Thyroid gland (tissue), 4 donors: ENCODE results near the gene FAM20C. TPM values are rescaled to one million over a fixed set of nuclear protein-coding genes. Genes with fewer than 3 reads are reported as not detected.

ENCODE experiments used
- DNase-seq, 2 donors: peaks; one replicate each; pipeline ENCODE4 v3.0.0-alpha.2; 2019
- H3K27ac ChIP-seq, 3 donors: fragments of 200-600 bp; sonication (generic); 1 replicate in 2 of 3; 2 replicates in 1 of 3; pipeline ENCODE4 v1.5.1; 2016 to 2019; ENCODE audit warnings: mild to moderate bottlenecking in 1 of 3, moderate library complexity in 1 of 3
- H3K27me3 ChIP-seq: fragments of 200-600 bp; sonication (generic); one replicate; pipeline ENCODE4 v1.5.1; 2019
- H3K36me3 ChIP-seq, 2 donors: fragments of 200-600 bp; sonication (generic); one replicate each; pipeline ENCODE4 v1.5.1; 2016 to 2019
- H3K4me1 ChIP-seq, 2 donors: fragments of 200-600 bp; sonication (generic); one replicate each; pipeline ENCODE4 v1.5.1; 2017 to 2019
- H3K4me3 ChIP-seq, 3 donors: fragments of 200-600 bp; sonication (generic); replicated peaks in 1 of 3; 1 replicate in 2 of 3; 2 replicates in 1 of 3; pipeline ENCODE4 v1.5.1; 2016; ENCODE audit warnings: mild to moderate bottlenecking in 1 of 3
- H3K9me3 ChIP-seq: fragments of 200-600 bp; sonication (generic); one replicate; pipeline ENCODE4 v1.5.1; 2017
- POLR2A ChIP-seq, 2 donors: fragments of 450-650 bp; IDR thresholded peaks; one replicate each; pipeline ENCODE4 v1.6.1; 2017; ENCODE audit warnings: antibody characterized with exemption in 2 of 2, mild to moderate bottlenecking in 2 of 2, moderate library complexity in 1 of 2
- WGBS, 2 donors: methylation state at CpG; one replicate each; pipeline ENCODE4 v1.1.5; 2017; 5-methylcytosine and 5-hydroxymethylcytosine counted together
- intact Hi-C: fragments of 100-400 bp; cut with DNase I; formaldehyde crosslinking; loops from one replicate; pipeline ENCODE4 v1.15.1; 2023
- total RNA-seq, 4 donors: library from RNA; depleted of rRNA; stranded (reverse); fragments of >200 nt; gene quantifications; one replicate each; pipeline ENCODE4 v1.2.3, GENCODE V29; 2016
- TF ChIP-seq, protein P1 (sequence below), 6 experiments: fragments of 200-600 bp in 3 of 6; fragments of 450-650 bp in 3 of 6; sonication (generic) in 3 of 6; IDR thresholded peaks; one replicate each; pipeline ENCODE4 v1.5.1; 2016 to 2019; ENCODE audit warnings: antibody characterized with exemption in 6 of 6, mild to moderate bottlenecking in 2 of 6, inconsistent platforms in 1 of 6, moderate library complexity in 1 of 6

Gene FAM20C
- total RNA-seq, 4 donors from 2014 or later = 14.0 to 41.8 (median 23.3) TPM

- H3K4me3 ChIP-seq = peak overlapping the region in 2 of 3 donors; percentile 68 to 78
- peaks cover 29 to 34% of the 10 kb centered on the region in 2 donors for H3K4me1 ChIP-seq
- no peak overlapping the region for H3K27ac ChIP-seq
- H3K27me3 ChIP-seq = no peaks in the 10 kb centered on the region
- 58 to 70% methylated on average over 14 to 22 of the region's 27 CpGs for WGBS, 2 donors
- H3K9me3 ChIP-seq = no peaks in the 10 kb centered on the region
- peaks cover 25 to 30% of the 10 kb centered on the region in 2 donors for H3K36me3 ChIP-seq
- TF ChIP-seq POLR2A (IDR thresholded peaks at IDR 0.05) = no peak
- TF ChIP-seq, protein P1, sequence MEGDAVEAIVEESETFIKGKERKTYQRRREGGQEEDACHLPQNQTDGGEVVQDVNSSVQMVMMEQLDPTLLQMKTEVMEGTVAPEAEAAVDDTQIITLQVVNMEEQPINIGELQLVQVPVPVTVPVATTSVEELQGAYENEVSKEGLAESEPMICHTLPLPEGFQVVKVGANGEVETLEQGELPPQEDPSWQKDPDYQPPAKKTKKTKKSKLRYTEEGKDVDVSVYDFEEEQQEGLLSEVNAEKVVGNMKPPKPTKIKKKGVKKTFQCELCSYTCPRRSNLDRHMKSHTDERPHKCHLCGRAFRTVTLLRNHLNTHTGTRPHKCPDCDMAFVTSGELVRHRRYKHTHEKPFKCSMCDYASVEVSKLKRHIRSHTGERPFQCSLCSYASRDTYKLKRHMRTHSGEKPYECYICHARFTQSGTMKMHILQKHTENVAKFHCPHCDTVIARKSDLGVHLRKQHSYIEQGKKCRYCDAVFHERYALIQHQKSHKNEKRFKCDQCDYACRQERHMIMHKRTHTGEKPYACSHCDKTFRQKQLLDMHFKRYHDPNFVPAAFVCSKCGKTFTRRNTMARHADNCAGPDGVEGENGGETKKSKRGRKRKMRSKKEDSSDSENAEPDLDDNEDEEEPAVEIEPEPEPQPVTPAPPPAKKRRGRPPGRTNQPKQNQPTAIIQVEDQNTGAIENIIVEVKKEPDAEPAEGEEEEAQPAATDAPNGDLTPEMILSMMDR (IDR thresholded peaks at IDR 0.05) = no peak
- intact Hi-C loops = no loop called here
- DNase-seq = no peak
These were observed 2.1 kb downstream of the FAM20C start for GRCh38 chr7:194252-195009.

DNA sequence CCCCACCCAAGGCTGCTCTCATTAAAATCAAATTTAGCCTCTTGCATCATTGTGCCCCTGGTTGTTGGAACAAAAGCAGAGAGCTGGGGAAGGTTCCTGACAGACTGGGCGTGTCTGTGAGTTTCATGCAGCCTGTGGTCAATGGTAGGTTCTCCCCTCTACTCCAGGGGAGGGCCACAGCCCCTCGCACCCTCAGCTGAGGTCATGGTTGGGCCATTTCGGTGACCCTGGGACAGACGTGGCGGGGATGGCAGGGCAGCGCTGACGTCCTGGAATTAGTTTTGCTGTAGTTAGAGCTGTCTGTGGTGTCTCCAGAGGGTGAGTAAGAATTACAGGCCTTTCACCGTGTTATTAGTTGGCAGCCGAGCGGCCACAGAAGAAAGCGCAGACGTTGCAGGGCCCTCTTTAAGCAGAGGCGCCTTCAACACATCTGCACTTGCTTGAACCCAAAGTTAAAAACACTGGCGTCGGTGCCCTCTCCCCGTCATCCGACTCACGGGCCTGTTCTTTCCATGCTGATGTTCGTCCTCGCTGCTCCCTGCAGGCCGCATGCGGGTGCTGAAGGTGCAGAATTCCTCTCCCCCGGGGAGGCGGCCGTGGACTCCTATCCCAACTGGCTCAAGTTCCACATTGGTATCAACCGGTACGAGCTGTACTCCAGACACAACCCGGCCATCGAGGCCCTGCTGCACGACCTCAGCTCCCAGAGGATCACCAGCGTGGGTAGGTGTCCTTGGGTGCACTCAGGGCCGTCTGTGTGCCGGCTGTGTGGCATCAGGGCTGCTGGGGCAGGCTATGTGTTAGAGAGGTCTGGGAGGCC, 2.8 kb downstream of the FAM20C start:
- no peak for DNase-seq
- peaks cover 29 to 34% of the 10 kb centered on the region in 2 donors for H3K4me1 ChIP-seq
- no peaks in the 10 kb centered on the region for H3K27me3 ChIP-seq
- no peaks in the 10 kb centered on the region for H3K9me3 ChIP-seq
- intact Hi-C loops = no loop called here
- peaks cover 26 to 30% of the 10 kb centered on the region in 2 donors for H3K36me3 ChIP-seq
- TF ChIP-seq, protein P1 (IDR thresholded peaks at IDR 0.05) = no peak
- no peak for TF ChIP-seq POLR2A (IDR thresholded peaks at IDR 0.05)
- H3K27ac ChIP-seq = no peak overlapping the region
- H3K4me3 ChIP-seq = peak overlapping the region in 1 of 3 donors; percentile 68
- WGBS, 2 donors = 91 to 94% methylated on average over 32 to 33 of the region's 33 CpGs

GRCh38 chr7:195830-196128, 3.4 kb downstream of the FAM20C start:
- intact Hi-C loops = no loop called here
- Histone ChIP-seq H3K27ac (no peak overlapping the region), H3K4me1 (peaks cover 26 to 29% of the 10 kb centered on the region in 2 donors), H3K27me3 (no peaks in the 10 kb centered on the region), H3K9me3 (no peaks in the 10 kb centered on the region), H3K4me3 (no peak overlapping the region), H3K36me3 (peaks cover 26 to 35% of the 10 kb centered on the region in 2 donors)
- TF ChIP-seq, protein P1 (IDR thresholded peaks at IDR 0.05) = no peak
- no peak for TF ChIP-seq POLR2A (IDR thresholded peaks at IDR 0.05)
- 96 to 97% methylated on average over 16 to 19 of the region's 19 CpGs for WGBS, 2 donors
- no peak for DNase-seq

GRCh38 chr7:196283-196682, 3.9 kb downstream of the FAM20C start:
- no peak overlapping the region for H3K27ac ChIP-seq
- WGBS, 2 donors = 86 to 94% methylated on average over 5 of the region's 5 CpGs
- no peak overlapping the region for H3K4me3 ChIP-seq
- intact Hi-C loops = no loop called here
- no peak for TF ChIP-seq POLR2A (IDR thresholded peaks at IDR 0.05)
- TF ChIP-seq, protein P1 (IDR thresholded peaks at IDR 0.05) = no peak
- peaks cover 26 to 35% of the 10 kb centered on the region in 2 donors for H3K36me3 ChIP-seq
- no peak for DNase-seq
- no peaks in the 10 kb centered on the region for H3K27me3 ChIP-seq
- no peaks in the 10 kb centered on the region for H3K9me3 ChIP-seq
- H3K4me1 ChIP-seq = peaks cover 21 to 24% of the 10 kb centered on the region in 2 donors
